Calu3 (cell line): ENCODE results near the gene ACYP1. TPM values are rescaled to one million over a fixed set of nuclear protein-coding genes. Genes with fewer than 3 reads are reported as not detected.

Experiments
- BruUV-seq: library from RNA; stranded (reverse); fragments of 400-500 nt; replicated peaks from 2 replicates; lab custom pipeline; 2021; lab: Mats Ljungman, UMichigan
- CTCF ChIA-PET: fragments of 300-600 bp; sonication (Branson Sonifier 250); formaldehyde crosslinking; loops from one replicate; lab custom pipeline; 2022; ENCODE audit warnings: antibody characterized with exemption; lab: Charles Lee
- DNase-seq: peaks from one replicate; pipeline ENCODE4 v3.0.0; 2022
- H3K27ac Mint-ChIP-seq: one replicate; pipeline ENCODE4 v1.8.0; 2022; ENCODE audit warnings: mixed read lengths; ENCODE audit not compliant: unreplicated experiment
- H3K27me3 Mint-ChIP-seq: one replicate; pipeline ENCODE4 v1.8.0; 2022; ENCODE audit warnings: mixed read lengths; ENCODE audit not compliant: unreplicated experiment
- H3K36me3 Mint-ChIP-seq: one replicate; pipeline ENCODE4 v1.8.0; 2022; ENCODE audit warnings: mild to moderate bottlenecking, moderate library complexity, mixed read lengths; ENCODE audit not compliant: insufficient read depth, unreplicated experiment
- H3K4me1 Mint-ChIP-seq: one replicate; pipeline ENCODE4 v1.8.0; 2022; ENCODE audit warnings: mild to moderate bottlenecking, low read depth, mixed read lengths; ENCODE audit not compliant: unreplicated experiment
- H3K4me3 Mint-ChIP-seq: one replicate; pipeline ENCODE4 v1.8.0; 2022; ENCODE audit warnings: mild to moderate bottlenecking, low read depth, moderate library complexity, mixed read lengths; ENCODE audit not compliant: unreplicated experiment
- H3K9me3 Mint-ChIP-seq: one replicate; pipeline ENCODE4 v1.8.0; 2022; ENCODE audit warnings: low read depth, mixed read lengths; ENCODE audit not compliant: unreplicated experiment
- intact Hi-C: fragments of 100-400 bp; cut with micrococcal nuclease; formaldehyde crosslinking; loops from one replicate; pipeline ENCODE4 v1.10.0; 2022; ENCODE audit not compliant: unreplicated experiment
- total RNA-seq: library from RNA; stranded (reverse); gene quantifications from 2 replicates; pipeline ENCODE4 v1.2.3, GENCODE V29; 2022
- TF ChIP-seq, protein P1 (sequence below): fragments of 200-600 bp; IDR thresholded peaks from one replicate; pipeline ENCODE4 v1.8.0; 2022; ENCODE audit warnings: antibody characterized with exemption; ENCODE audit not compliant: unreplicated experiment

Gene ACYP1
- total RNA-seq, 1 experiment from 2014 or later = 33.2 TPM

DNA sequence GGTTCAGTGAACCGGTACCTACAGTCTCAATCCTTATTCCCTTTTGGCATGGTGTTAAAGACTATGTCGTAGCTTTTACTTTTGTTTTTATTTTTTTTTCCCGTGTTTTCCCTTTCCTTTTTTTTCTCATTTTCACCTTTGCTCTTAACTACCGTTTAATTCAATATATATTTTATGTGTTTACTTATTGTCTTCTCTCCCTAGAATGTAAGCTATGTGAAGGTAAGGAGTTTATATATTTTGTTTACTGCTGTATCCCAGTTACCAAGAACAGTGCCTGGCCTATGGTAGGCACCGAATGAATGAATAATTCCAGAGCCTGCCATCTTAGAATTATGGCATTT lies 12.3 kb downstream of the ACYP1 start:
- BruUV-seq = no TSS peak
- CTCF ChIA-PET = no interaction called here
- H3K27ac Mint-ChIP-seq = peak overlapping the region; percentile 88
- H3K9me3 Mint-ChIP-seq = no peaks in the 10 kb centered on the region
- intact Hi-C loops = no loop called here
- H3K4me1 Mint-ChIP-seq = peaks cover 10% of the 10 kb centered on the region
- H3K4me3 Mint-ChIP-seq = peak overlapping the region; percentile 80
- TF ChIP-seq, protein P1, sequence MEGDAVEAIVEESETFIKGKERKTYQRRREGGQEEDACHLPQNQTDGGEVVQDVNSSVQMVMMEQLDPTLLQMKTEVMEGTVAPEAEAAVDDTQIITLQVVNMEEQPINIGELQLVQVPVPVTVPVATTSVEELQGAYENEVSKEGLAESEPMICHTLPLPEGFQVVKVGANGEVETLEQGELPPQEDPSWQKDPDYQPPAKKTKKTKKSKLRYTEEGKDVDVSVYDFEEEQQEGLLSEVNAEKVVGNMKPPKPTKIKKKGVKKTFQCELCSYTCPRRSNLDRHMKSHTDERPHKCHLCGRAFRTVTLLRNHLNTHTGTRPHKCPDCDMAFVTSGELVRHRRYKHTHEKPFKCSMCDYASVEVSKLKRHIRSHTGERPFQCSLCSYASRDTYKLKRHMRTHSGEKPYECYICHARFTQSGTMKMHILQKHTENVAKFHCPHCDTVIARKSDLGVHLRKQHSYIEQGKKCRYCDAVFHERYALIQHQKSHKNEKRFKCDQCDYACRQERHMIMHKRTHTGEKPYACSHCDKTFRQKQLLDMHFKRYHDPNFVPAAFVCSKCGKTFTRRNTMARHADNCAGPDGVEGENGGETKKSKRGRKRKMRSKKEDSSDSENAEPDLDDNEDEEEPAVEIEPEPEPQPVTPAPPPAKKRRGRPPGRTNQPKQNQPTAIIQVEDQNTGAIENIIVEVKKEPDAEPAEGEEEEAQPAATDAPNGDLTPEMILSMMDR = no peak
- no peak for DNase-seq
- H3K27me3 Mint-ChIP-seq = no peaks in the 10 kb centered on the region
- H3K36me3 Mint-ChIP-seq = peaks cover 26% of the 10 kb centered on the region

DNA sequence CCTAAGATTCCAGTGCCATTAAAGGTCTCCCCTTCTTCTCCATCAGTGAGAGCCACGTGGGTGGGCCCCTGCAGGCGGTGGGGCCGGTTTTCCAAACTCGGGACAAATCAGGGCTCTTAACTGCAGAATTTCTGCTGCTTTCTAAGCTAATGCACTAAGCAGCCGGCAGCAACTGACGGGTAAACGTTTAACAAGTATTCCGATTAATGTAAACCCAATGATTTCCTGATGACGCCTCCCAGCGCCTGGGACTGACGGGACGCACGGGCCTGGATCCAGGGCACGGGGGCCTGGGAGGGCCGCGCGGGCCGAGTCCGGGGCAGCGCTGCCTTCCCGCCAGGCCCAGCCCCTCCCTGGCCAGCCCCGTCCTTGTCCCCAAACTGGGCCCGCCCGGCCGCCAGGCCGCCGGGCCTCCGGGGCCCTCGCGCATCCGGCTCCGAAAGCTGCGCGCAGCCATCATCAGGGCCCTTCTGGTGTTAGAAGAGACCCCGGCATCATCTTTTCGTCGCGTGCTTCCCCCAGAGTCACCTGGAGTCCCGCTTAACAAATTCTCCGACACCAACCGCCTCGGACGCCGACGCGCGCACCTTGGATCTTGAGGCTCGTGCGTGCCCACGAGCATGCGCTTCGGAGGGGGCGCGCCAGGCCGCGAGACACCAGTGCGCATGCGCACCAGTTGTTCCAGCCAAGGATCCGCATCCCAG lies 12.8 kb downstream of the ACYP1 start, which contains the start of gene MLH3:
Gene MLH3 (minus strand): TSS at position 616 of the 704 bp plus-strand sequence. CDS start 1,812 bp downstream, outside the sequence.
- H3K27ac Mint-ChIP-seq = peak within 1 kb of the TSS; percentile 88
- CTCF ChIA-PET = interaction anchor here (0.6 kb wide), 1 partner anchor 158 kb away, joined by 5 read pairs; no protein-coding TSS in a partner anchor
- H3K4me1 Mint-ChIP-seq = peaks cover 10% of the 10 kb centered on the region
- intact Hi-C loops = no loop called here
- peak within 1 kb of the TSS; percentile 80 for H3K4me3 Mint-ChIP-seq
- H3K36me3 Mint-ChIP-seq = peaks cover 26% of the 10 kb centered on the region
- TF ChIP-seq, protein P1 = no peak
- BruUV-seq = no TSS peak
- no peaks in the 10 kb centered on the region for H3K27me3 Mint-ChIP-seq
- H3K9me3 Mint-ChIP-seq = no peaks in the 10 kb centered on the region
- DNase-seq = peak; percentile 85

DNA sequence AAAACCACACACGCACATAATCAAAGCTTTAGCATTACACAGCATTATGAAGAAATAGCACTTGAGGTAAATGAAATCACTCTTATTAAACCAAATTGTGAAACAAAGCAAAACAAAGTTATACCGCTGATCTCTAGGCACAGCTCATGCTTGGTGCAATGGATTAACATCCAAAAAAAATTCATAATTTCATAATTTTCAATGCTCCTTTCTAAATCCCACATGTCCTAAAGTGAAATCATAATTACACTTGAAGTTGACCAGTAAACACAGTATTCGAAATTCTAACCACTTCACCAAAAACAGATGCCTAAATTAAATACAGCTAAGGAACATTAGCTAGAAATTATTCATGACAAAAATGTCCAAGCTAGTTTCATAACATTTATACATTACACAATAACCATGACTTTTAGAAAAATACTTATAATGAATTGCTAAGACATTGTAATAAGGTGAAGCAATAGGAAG lies 14.1 kb downstream of the ACYP1 start:
- CTCF ChIA-PET = no interaction called here
- H3K4me1 Mint-ChIP-seq = peaks cover 20% of the 10 kb centered on the region
- H3K36me3 Mint-ChIP-seq = peaks cover 31% of the 10 kb centered on the region
- no peak overlapping the region for H3K27ac Mint-ChIP-seq
- intact Hi-C loops = no loop called here
- no peak for DNase-seq
- BruUV-seq = TSS peak; percentile 26
- H3K27me3 Mint-ChIP-seq = no peaks in the 10 kb centered on the region
- peak overlapping the region; percentile 80 for H3K4me3 Mint-ChIP-seq
- no peaks in the 10 kb centered on the region for H3K9me3 Mint-ChIP-seq
- TF ChIP-seq, protein P1 = no peak

DNA sequence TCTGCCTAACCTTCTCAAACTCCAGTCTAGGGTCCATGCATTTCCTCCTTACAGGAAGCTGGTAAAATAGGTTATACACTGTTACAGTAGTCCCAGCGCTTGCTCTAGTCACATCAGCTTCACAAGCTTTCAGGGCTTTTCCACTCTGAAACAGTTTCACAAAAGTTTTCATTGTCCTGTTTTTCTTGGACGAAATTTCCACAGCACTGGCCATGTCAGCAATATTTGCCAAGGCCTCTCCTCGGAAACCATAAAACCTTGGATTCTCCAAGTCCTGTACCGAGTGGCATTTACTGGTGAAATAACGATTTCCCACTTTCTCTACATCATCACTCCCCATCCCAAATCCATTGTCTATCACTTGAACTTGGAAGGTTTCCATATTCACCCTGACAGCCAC lies 14.7 kb downstream of the ACYP1 start:
- H3K36me3 Mint-ChIP-seq = peaks cover 31% of the 10 kb centered on the region
- CTCF ChIA-PET = no interaction called here
- H3K4me1 Mint-ChIP-seq = peaks cover 26% of the 10 kb centered on the region
- no TSS peak for BruUV-seq
- H3K9me3 Mint-ChIP-seq = no peaks in the 10 kb centered on the region
- no peaks in the 10 kb centered on the region for H3K27me3 Mint-ChIP-seq
- intact Hi-C loops = no loop called here
- H3K27ac Mint-ChIP-seq = no peak overlapping the region
- H3K4me3 Mint-ChIP-seq = no peak overlapping the region
- DNase-seq = no peak
- TF ChIP-seq, protein P1 = no peak
